PC-3 (cell line): ENCODE results near the gene PPP2R3A. TPM values are rescaled to one million over a fixed set of nuclear protein-coding genes. Genes with fewer than 3 reads are reported as not detected.

Source experiments
- ATAC-seq: fragments of 200-7000 bp; cut with Tn5 transposase; 2 replicates; pipeline ENCODE4 v1.9.1; 2020; ENCODE audit warnings: mild to moderate bottlenecking, moderate library complexity
- BruUV-seq: library from RNA; stranded (reverse); fragments of 400-500 nt; replicated peaks from 2 replicates; lab custom pipeline; 2021; lab: Mats Ljungman, UMichigan
- CTCF ChIA-PET: fragments of 300-600 bp; sonication (Branson Sonifier 250); formaldehyde crosslinking; loops from one replicate; lab custom pipeline; 2022; ENCODE audit warnings: antibody characterized with exemption; lab: Charles Lee
- POLR2A ChIA-PET: fragments of 300-600 bp; sonication (Branson Sonifier 250); formaldehyde crosslinking; loops from one replicate; lab custom pipeline; 2022; ENCODE audit warnings: antibody characterized with exemption; ENCODE audit not compliant: unreplicated experiment; lab: Charles Lee
- DNase-seq: peaks from one replicate; pipeline ENCODE4 v3.0.0-alpha.2; 2015
- H2AFZ ChIP-seq: fragments of 300-600 bp; sonication (generic); 2 replicates; pipeline ENCODE4 v1.6.0; 2016; ENCODE audit warnings: antibody characterized with exemption, low read length
- H3F3A ChIP-seq: fragments of 300-600 bp; sonication (generic); one replicate; pipeline ENCODE4 v1.6.0; 2017; ENCODE audit warnings: antibody characterized with exemption, low read length, control low read depth, mild to moderate bottlenecking; ENCODE audit not compliant: unreplicated experiment
- H3K27ac ChIP-seq: fragments of 300-600 bp; sonication (generic); 2 replicates; pipeline ENCODE4 v1.5.1; 2016; ENCODE audit warnings: mild to moderate bottlenecking, low read length
- H3K27me3 ChIP-seq: fragments of 300-600 bp; sonication (generic); 2 replicates; pipeline ENCODE4 v1.6.1; 2016; ENCODE audit warnings: low read length, mixed read lengths
- H3K36me3 ChIP-seq: fragments of 300-600 bp; sonication (generic); 2 replicates; pipeline ENCODE4 v1.6.1; 2016; ENCODE audit warnings: low read depth, mixed run types, low read length, mixed read lengths
- H3K4me1 ChIP-seq: fragments of 300-600 bp; sonication (generic); 2 replicates; pipeline ENCODE4 v1.5.1; 2016; ENCODE audit warnings: low read length; ENCODE audit not compliant: insufficient read depth
- H3K4me2 ChIP-seq: fragments of 300-600 bp; sonication (generic); 2 replicates; pipeline ENCODE4 v1.6.0; 2016; ENCODE audit warnings: low read length
- H3K4me3 ChIP-seq: fragments of 300-600 bp; sonication (generic); 2 replicates; pipeline ENCODE4 v1.5.1; 2016; ENCODE audit warnings: mild to moderate bottlenecking, low read length, mixed read lengths
- H3K79me2 ChIP-seq: fragments of 300-600 bp; sonication (generic); 2 replicates; pipeline ENCODE4 v1.6.1; 2017; ENCODE audit warnings: low read length, mixed read lengths
- H3K9ac ChIP-seq: fragments of 300-600 bp; sonication (generic); 2 replicates; pipeline ENCODE4 v1.6.0; 2016; ENCODE audit warnings: mild to moderate bottlenecking, low read length
- H3K9me2 ChIP-seq: fragments of 300-600 bp; sonication (generic); replicated peaks from 2 replicates; pipeline ENCODE4 v1.6.1; 2016; ENCODE audit warnings: mixed run types, low read length, mixed read lengths
- H3K9me3 ChIP-seq: fragments of 300-600 bp; sonication (generic); 2 replicates; pipeline ENCODE4 v1.6.1; 2016; ENCODE audit warnings: low read length, mixed read lengths
- H4K20me1 ChIP-seq: fragments of 300-600 bp; sonication (generic); 2 replicates; pipeline ENCODE4 v1.6.1; 2016; ENCODE audit warnings: low read length, mixed read lengths
- EZH2 ChIP-seq: fragments of 300-600 bp; sonication (generic); IDR thresholded peaks from one replicate; pipeline ENCODE4 v1.6.1; 2017; ENCODE audit warnings: antibody characterized with exemption, mild to moderate bottlenecking, low read length; ENCODE audit not compliant: unreplicated experiment
- EZH2phosphoT487 ChIP-seq: fragments of 300-600 bp; sonication (generic); IDR thresholded peaks from 2 replicates; pipeline ENCODE4 v1.6.1; 2018; ENCODE audit warnings: mild to moderate bottlenecking, antibody characterized with exemption, low read length, borderline replicate concordance
- intact Hi-C: fragments of 100-400 bp; cut with micrococcal nuclease; formaldehyde crosslinking; loops from 2 replicates; pipeline ENCODE4 v1.9.0; 2023
- total RNA-seq: library from RNA; depleted of rRNA; stranded (reverse); fragments of >200 nt; gene quantifications from 2 replicates; pipeline ENCODE4 v1.2.3, GENCODE V29; 2014
- TF ChIP-seq, protein P1 (sequence below): fragments of 300-600 bp; sonication (generic); conservative IDR thresholded peaks from 2 replicates; pipeline ENCODE4 v1.5.1; 2017; ENCODE audit warnings: antibody characterized with exemption, low read depth, mild to moderate bottlenecking, low read length

PPP2R3A gene
- total RNA-seq, 1 experiment from 2014 or later = 12.3 TPM

DNA sequence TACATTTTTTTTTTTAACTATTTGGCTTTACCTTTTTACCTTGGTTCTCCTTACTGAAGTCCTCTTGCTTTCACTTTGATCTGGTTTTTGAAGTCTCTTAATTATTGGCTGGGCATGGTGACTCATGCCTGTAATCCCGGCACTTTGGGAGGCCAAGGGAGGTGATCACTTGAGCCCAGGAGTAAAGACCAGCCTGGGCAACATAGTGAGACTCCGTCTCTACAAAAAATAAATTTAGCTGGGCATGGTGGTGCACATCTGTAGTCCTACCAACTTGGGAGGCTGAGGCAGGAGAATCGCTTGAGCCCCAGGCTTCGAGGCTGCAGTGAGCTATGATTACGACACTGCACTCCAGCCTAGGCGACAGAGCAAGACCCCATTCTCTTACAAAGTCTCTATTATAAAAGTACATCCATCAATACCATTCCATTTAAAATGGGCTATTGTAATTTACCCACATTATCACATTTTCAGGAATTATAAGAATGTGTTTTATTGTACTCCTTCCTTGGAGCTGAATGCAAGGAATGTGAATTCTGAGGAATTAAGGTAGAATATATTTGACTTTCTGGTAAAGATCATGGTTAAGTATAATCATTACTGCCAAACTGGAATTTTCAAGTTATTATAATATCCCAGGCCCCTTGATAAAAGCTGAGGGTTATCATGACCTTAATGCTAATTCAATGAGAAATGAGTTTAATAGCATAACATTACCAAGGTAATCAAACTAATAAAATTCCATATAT is 181.6 kb downstream of the PPP2R3A start:
- no peaks in the 10 kb centered on the region for H3K9me2 ChIP-seq
- no peak overlapping the region for H3K4me2 ChIP-seq
- no peaks in the 10 kb centered on the region for H3K9me3 ChIP-seq
- H4K20me1 ChIP-seq = peaks cover 24% of the 10 kb centered on the region
- DNase-seq = no peak
- no peak overlapping the region for H3K4me3 ChIP-seq
- H3K36me3 ChIP-seq = peaks cover 15% of the 10 kb centered on the region; the same call in 1 of the 2 replicates
- peaks cover 50% of the 10 kb centered on the region for H3K79me2 ChIP-seq
- H3K4me1 ChIP-seq = peaks cover 28% of the 10 kb centered on the region
- CTCF ChIA-PET = no interaction called here
- POLR2A ChIA-PET = interaction anchor here (0.6 kb wide), 1 partner anchor 104 kb away, joined by 3 read pairs; no protein-coding TSS in a partner anchor
- H3K9ac ChIP-seq = no peak overlapping the region
- no peak for ATAC-seq
- BruUV-seq = no TSS peak
- H3K27ac ChIP-seq = no peak overlapping the region
- intact Hi-C loops = loop anchor here (1.0 kb wide), 1 partner anchor 29 kb away; no protein-coding TSS in a partner anchor
- TF ChIP-seq EZH2phosphoT487 = no peak
- H3F3A ChIP-seq = no peaks in the 10 kb centered on the region
- no peaks in the 10 kb centered on the region for H3K27me3 ChIP-seq
- H2AFZ ChIP-seq = no peak overlapping the region

GRCh38 chr3:136149667-136150066 is 184.1 kb downstream of the PPP2R3A start:
- ChIA-PET POLR2A (no interaction called here), CTCF (interaction anchor here (0.6 kb wide), 1 partner anchor 603 kb away, joined by 3 read pairs; no protein-coding TSS in a partner anchor)
- H3K79me2 ChIP-seq = peaks cover 75% of the 10 kb centered on the region
- H3K27me3 ChIP-seq = no peaks in the 10 kb centered on the region
- TF ChIP-seq EZH2 (no peak), EZH2phosphoT487 (no peak)
- TF ChIP-seq, protein P1, sequence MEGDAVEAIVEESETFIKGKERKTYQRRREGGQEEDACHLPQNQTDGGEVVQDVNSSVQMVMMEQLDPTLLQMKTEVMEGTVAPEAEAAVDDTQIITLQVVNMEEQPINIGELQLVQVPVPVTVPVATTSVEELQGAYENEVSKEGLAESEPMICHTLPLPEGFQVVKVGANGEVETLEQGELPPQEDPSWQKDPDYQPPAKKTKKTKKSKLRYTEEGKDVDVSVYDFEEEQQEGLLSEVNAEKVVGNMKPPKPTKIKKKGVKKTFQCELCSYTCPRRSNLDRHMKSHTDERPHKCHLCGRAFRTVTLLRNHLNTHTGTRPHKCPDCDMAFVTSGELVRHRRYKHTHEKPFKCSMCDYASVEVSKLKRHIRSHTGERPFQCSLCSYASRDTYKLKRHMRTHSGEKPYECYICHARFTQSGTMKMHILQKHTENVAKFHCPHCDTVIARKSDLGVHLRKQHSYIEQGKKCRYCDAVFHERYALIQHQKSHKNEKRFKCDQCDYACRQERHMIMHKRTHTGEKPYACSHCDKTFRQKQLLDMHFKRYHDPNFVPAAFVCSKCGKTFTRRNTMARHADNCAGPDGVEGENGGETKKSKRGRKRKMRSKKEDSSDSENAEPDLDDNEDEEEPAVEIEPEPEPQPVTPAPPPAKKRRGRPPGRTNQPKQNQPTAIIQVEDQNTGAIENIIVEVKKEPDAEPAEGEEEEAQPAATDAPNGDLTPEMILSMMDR = no peak
- no peaks in the 10 kb centered on the region for H3K9me3 ChIP-seq
- intact Hi-C loops = no loop called here
- no peak overlapping the region for H2AFZ ChIP-seq
- H3K9me2 ChIP-seq = no peaks in the 10 kb centered on the region
- H4K20me1 ChIP-seq = peaks cover 35% of the 10 kb centered on the region
- peak overlapping the region; percentile 41; the same call in 1 of the 2 replicates for H3K4me2 ChIP-seq
- H3K4me1 ChIP-seq = peaks cover 18% of the 10 kb centered on the region
- H3F3A ChIP-seq = no peaks in the 10 kb centered on the region
- no peak overlapping the region for H3K4me3 ChIP-seq
- DNase-seq (peak; percentile 67), ATAC-seq (peak; percentile 81)
- no peak overlapping the region for H3K27ac ChIP-seq
- no peak overlapping the region for H3K9ac ChIP-seq
- peaks cover 17% of the 10 kb centered on the region; the same call in 1 of the 2 replicates for H3K36me3 ChIP-seq
- BruUV-seq = no TSS peak

- TF ChIP-seq EZH2 = no peak
- no peak for TF ChIP-seq EZH2phosphoT487
- TF ChIP-seq, protein P1 = no peak
- H3K4me1 ChIP-seq = peaks cover 18% of the 10 kb centered on the region
- POLR2A ChIA-PET = no interaction called here
- H3K36me3 ChIP-seq = peaks cover 14% of the 10 kb centered on the region; the same call in 1 of the 2 replicates
- CTCF ChIA-PET = no interaction called here
- H2AFZ ChIP-seq = no peak overlapping the region
- BruUV-seq = no TSS peak
- H3K9me3 ChIP-seq = no peaks in the 10 kb centered on the region
- H3K9me2 ChIP-seq = no peaks in the 10 kb centered on the region
- no peaks in the 10 kb centered on the region for H3F3A ChIP-seq
- intact Hi-C loops = no loop called here
- peaks cover 40% of the 10 kb centered on the region for H4K20me1 ChIP-seq
- no peak overlapping the region for H3K27ac ChIP-seq
- DNase-seq = no peak
- no peaks in the 10 kb centered on the region for H3K27me3 ChIP-seq
- no peak overlapping the region for H3K4me2 ChIP-seq
- no peak overlapping the region for H3K9ac ChIP-seq
- H3K4me3 ChIP-seq = no peak overlapping the region
- no peak for ATAC-seq
- peaks cover 91% of the 10 kb centered on the region for H3K79me2 ChIP-seq
Measured at GRCh38 chr3:136151219-136151618, 185.7 kb downstream of the PPP2R3A start.
